Natural killer cell (primary cell): Measurements from ENCODE around the gene REEP5. TPM values are rescaled to one million over a fixed set of nuclear protein-coding genes. Genes with fewer than 3 reads are reported as not detected.
A peak's percentile ranks its signal among the peaks of the same experiment; 100 is the strongest.
"Not testable (repeated sequence)": the region's sequence is repeated elsewhere in the genome, so short reads cannot be mapped to it uniquely, and the experiment has no call there.

Source experiments
- ATAC-seq, 3 donors: fragments of 150-1000 bp in 2 of 3; fragments of 200-7000 bp in 1 of 3; cut with Tn5 transposase; 1 replicate in 1 of 3; 2 replicates in 2 of 3; pipeline ENCODE4 v1.10.0; 2021; ENCODE audit warnings: mild to moderate bottlenecking in 2 of 3, moderate library complexity in 2 of 3
- DNase-seq, 2 donors: peaks; one replicate each; pipeline versions ENCODE4 v3.0.0 to v3.0.0-alpha.2; 2013 to 2021; ENCODE audit warnings: mixed read lengths in 1 of 2
- H3K27ac ChIP-seq: one replicate; pipeline ENCODE4 v1.5.1; 2013; ENCODE audit warnings: mild to moderate bottlenecking, low read length
- H3K27me3 ChIP-seq: one replicate; pipeline ENCODE4 v1.6.1; 2013; ENCODE audit warnings: low read length; ENCODE audit not compliant: control insufficient read depth, insufficient read depth
- H3K36me3 ChIP-seq: one replicate; pipeline ENCODE4 v1.6.1; 2013; ENCODE audit warnings: low read length; ENCODE audit not compliant: control insufficient read depth, insufficient read depth
- H3K4me1 ChIP-seq: one replicate; pipeline ENCODE4 v1.6.1; 2013; ENCODE audit warnings: low read length; ENCODE audit not compliant: control insufficient read depth, insufficient read depth
- H3K4me3 ChIP-seq: one replicate; pipeline ENCODE4 v1.5.1; 2013; ENCODE audit warnings: low read length
- H3K9me3 ChIP-seq: one replicate; pipeline ENCODE4 v1.6.1; 2013; ENCODE audit warnings: low read length; ENCODE audit not compliant: control insufficient read depth, insufficient read depth
- H3K27ac Mint-ChIP-seq, 2 donors: one replicate each; pipeline ENCODE4 v1.8.0; 2022; ENCODE audit warnings: mild to moderate bottlenecking in 2 of 2, mixed read lengths in 2 of 2, moderate library complexity in 1 of 2
- H3K27me3 Mint-ChIP-seq, 2 donors: one replicate each; pipeline ENCODE4 v1.8.0; 2022; ENCODE audit warnings: low read depth in 2 of 2, mixed read lengths in 2 of 2
- H3K36me3 Mint-ChIP-seq: one replicate; pipeline ENCODE4 v1.8.0; 2022; ENCODE audit warnings: mixed read lengths
- H3K4me1 Mint-ChIP-seq, 2 donors: one replicate each; pipeline ENCODE4 v1.8.0; 2022; ENCODE audit warnings: mixed read lengths in 2 of 2
- H3K4me3 Mint-ChIP-seq: one replicate; pipeline ENCODE4 v1.8.0; 2022; ENCODE audit warnings: mild to moderate bottlenecking, moderate library complexity, mixed read lengths
- H3K9me3 Mint-ChIP-seq, 2 donors: one replicate each; pipeline ENCODE4 v1.8.0; 2022; ENCODE audit warnings: mixed read lengths in 2 of 2
- WGBS: methylation state at CpG from one replicate; pipeline ENCODE4 v1.1.7; 2013; ENCODE audit warnings: missing lambda C conversion rate; ENCODE audit not compliant: insufficient coverage; 5-methylcytosine and 5-hydroxymethylcytosine counted together
- intact Hi-C: fragments of 100-400 bp; cut with micrococcal nuclease; formaldehyde crosslinking; loops from one replicate; pipeline ENCODE4 v1.14.2; 2022
- total RNA-seq, 4 donors: library from RNA; stranded (reverse); fragments of 120-200 nt in 1 of 4; gene quantifications; one replicate each; pipeline versions ENCODE4 v1.2.3 to v1.2.4, GENCODE V29; 2013 to 2022
- TF ChIP-seq, protein P1 (sequence below): fragments of 200-600 bp; IDR thresholded peaks from one replicate; pipeline ENCODE4 v1.8.0; 2022; ENCODE audit warnings: antibody characterized with exemption

REEP5 gene
- total RNA-seq, 3 donors from 2014 or later (not counting 1 experiment from before 2014, with no cell fraction given): 42.8 to 46.5 (median 46.5) TPM

DNA sequence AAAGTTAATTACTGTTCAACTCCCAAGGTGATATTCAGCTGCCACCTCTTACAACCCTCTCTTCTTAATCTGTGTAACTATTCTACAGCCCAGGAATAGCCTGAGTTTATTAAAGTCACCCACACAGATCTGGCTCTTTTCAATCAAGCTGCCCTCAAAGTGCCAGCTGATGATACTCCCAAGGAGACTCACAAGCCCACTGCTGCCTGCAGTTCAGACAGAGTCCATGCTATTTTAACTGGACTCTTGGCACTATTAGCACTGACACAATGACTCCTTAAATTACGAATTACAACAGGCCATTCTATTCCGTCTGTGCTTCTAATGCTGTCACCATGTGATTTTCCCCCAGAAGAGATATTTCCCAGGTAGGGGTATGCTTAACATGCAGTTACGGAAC lies 26.3 kb downstream of the REEP5 start:
- no peaks in the 10 kb centered on the region for H3K27me3 ChIP-seq
- intact Hi-C loops: no loop called here
- 98% methylated on average over 3 of the region's 3 CpGs for WGBS
- H3K9me3 ChIP-seq: no peaks in the 10 kb centered on the region
- Mint-ChIP-seq H3K4me3 (no peak overlapping the region), H3K4me1 (peaks cover 6 to 19% of the 10 kb centered on the region in 2 donors), H3K27me3 (no peaks in the 10 kb centered on the region), H3K9me3 (no peaks in the 10 kb centered on the region), H3K36me3 (peaks cover 9% of the 10 kb centered on the region), H3K27ac (peak overlapping the region in 1 of 2 donors; percentile 47)
- H3K36me3 ChIP-seq: peaks cover 57% of the 10 kb centered on the region
- no peak overlapping the region for H3K27ac ChIP-seq
- no peak for DNase-seq
- ATAC-seq: no peak
- H3K4me3 ChIP-seq: no peak overlapping the region
- TF ChIP-seq, protein P1, sequence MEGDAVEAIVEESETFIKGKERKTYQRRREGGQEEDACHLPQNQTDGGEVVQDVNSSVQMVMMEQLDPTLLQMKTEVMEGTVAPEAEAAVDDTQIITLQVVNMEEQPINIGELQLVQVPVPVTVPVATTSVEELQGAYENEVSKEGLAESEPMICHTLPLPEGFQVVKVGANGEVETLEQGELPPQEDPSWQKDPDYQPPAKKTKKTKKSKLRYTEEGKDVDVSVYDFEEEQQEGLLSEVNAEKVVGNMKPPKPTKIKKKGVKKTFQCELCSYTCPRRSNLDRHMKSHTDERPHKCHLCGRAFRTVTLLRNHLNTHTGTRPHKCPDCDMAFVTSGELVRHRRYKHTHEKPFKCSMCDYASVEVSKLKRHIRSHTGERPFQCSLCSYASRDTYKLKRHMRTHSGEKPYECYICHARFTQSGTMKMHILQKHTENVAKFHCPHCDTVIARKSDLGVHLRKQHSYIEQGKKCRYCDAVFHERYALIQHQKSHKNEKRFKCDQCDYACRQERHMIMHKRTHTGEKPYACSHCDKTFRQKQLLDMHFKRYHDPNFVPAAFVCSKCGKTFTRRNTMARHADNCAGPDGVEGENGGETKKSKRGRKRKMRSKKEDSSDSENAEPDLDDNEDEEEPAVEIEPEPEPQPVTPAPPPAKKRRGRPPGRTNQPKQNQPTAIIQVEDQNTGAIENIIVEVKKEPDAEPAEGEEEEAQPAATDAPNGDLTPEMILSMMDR: no peak
- H3K4me1 ChIP-seq: no peaks in the 10 kb centered on the region

- Mint-ChIP-seq H3K4me1 (peaks cover 18 to 27% of the 10 kb centered on the region in 2 donors), H3K27me3 (no peaks in the 10 kb centered on the region), H3K9me3 (no peaks in the 10 kb centered on the region), H3K27ac (peak overlapping the region in 1 of 2 donors; percentile 46), H3K4me3 (no peak overlapping the region), H3K36me3 (peaks cover 9% of the 10 kb centered on the region)
- no peaks in the 10 kb centered on the region for H3K27me3 ChIP-seq
- TF ChIP-seq, protein P1: no peak
- 88% methylated on average over 9 of the region's 13 CpGs for WGBS
- DNase-seq (no peak), ATAC-seq (no peak)
- H3K27ac ChIP-seq: no peak overlapping the region
- peaks cover 13% of the 10 kb centered on the region for H3K4me1 ChIP-seq
- H3K4me3 ChIP-seq: no peak overlapping the region
- H3K36me3 ChIP-seq: peaks cover 34% of the 10 kb centered on the region
- intact Hi-C loops: no loop called here
- no peaks in the 10 kb centered on the region for H3K9me3 ChIP-seq
These were observed 29.3 kb downstream of the REEP5 start for GRCh38 chr5:112892776-112893175.

GRCh38 chr5:112892066-112892465 lies 30.0 kb downstream of the REEP5 start:
- 95% methylated on average over 7 of the region's 8 CpGs for WGBS
- ATAC-seq, DNase-seq, intact Hi-C loops, H3K27me3 ChIP-seq, H3K27me3 Mint-ChIP-seq, H3K9me3 ChIP-seq, H3K36me3 Mint-ChIP-seq, H3K9me3 Mint-ChIP-seq, H3K4me3 Mint-ChIP-seq, H3K4me3 ChIP-seq, H3K27ac ChIP-seq: not testable (repeated sequence)
- H3K4me1 ChIP-seq: peaks cover 14% of the 10 kb centered on the region
- peak overlapping the region in 1 of 2 donors; percentile 8 for H3K27ac Mint-ChIP-seq
- peaks cover 31% of the 10 kb centered on the region for H3K36me3 ChIP-seq
- peaks cover 23 to 27% of the 10 kb centered on the region in 2 donors for H3K4me1 Mint-ChIP-seq

DNA sequence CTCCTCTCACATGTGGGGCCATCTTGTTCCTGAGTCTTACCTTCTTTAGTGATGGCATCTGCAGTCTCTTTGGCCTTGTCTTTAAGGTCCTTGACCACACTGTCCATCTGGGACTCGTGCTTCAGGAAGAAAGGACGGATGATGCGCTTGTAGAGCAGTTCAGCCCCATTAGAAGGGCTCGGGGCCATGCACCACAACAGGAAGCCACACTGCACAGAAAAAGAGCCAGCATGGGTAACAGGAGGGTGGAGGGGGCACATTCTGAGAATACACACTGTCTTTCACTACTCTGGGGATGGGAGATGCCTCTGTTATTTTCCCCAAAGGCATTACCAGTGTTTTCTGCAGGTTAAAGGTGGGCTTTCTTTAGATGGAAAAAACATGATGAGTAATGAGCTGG lies 35.1 kb downstream of the REEP5 start:
- intact Hi-C loops: no loop called here
- DNase-seq (peak in 1 of 2 donors; percentile 26), ATAC-seq (peak; percentile 61 to 84 (median 67))
- TF ChIP-seq, protein P1: no peak
- H3K4me1 ChIP-seq: peaks cover 18% of the 10 kb centered on the region
- no peak overlapping the region for H3K4me3 ChIP-seq
- peak overlapping the region; percentile 18 for H3K4me3 Mint-ChIP-seq
- H3K27me3 Mint-ChIP-seq: no peaks in the 10 kb centered on the region
- peaks cover 38% of the 10 kb centered on the region for H3K36me3 ChIP-seq
- H3K4me1 Mint-ChIP-seq: peaks cover 23 to 32% of the 10 kb centered on the region in 2 donors
- peak overlapping the region; percentile 41 for H3K27ac ChIP-seq
- peak overlapping the region; percentile 63 to 74 for H3K27ac Mint-ChIP-seq
- peaks cover 1% of the 10 kb centered on the region for H3K36me3 Mint-ChIP-seq
- no peaks in the 10 kb centered on the region for H3K9me3 Mint-ChIP-seq
- H3K9me3 ChIP-seq: no peaks in the 10 kb centered on the region
- 19% methylated on average over 4 of the region's 4 CpGs for WGBS
- H3K27me3 ChIP-seq: no peaks in the 10 kb centered on the region
